HG03469 (cell line): ENCODE measurements around the gene CNOT11.

ENCODE experiments used
- ATAC-seq: cut with Tn5 transposase; IDR thresholded peaks from one replicate; pipeline ENCODE4 v1.9.1; 2021; ENCODE audit warnings: mild to moderate bottlenecking, moderate library complexity, moderate number of reproducible peaks; ENCODE audit not compliant: unreplicated experiment

The CNOT11 gene

GRCh38 chr2:101274142-101274541, 21.5 kb downstream of the CNOT11 start:
- no peak for ATAC-seq

- ATAC-seq, result no peak
Observed at GRCh38 chr2:101277111-101277510, 24.4 kb downstream of the CNOT11 start.

- no peak for ATAC-seq
Observed at GRCh38 chr2:101278925-101279324, 26.2 kb downstream of the CNOT11 start.

- no peak for ATAC-seq
Observed at GRCh38 chr2:101281482-101281881, 28.8 kb downstream of the CNOT11 start.

GRCh38 chr2:101282980-101283379, 30.3 kb downstream of the CNOT11 start:
- ATAC-seq, result no peak

GRCh38 chr2:101286684-101287083, 34.0 kb downstream of the CNOT11 start:
- no peak for ATAC-seq

GRCh38 chr2:101287303-101287702, 34.6 kb downstream of the CNOT11 start:
- no peak for ATAC-seq

GRCh38 chr2:101290711-101291110, 38.0 kb downstream of the CNOT11 start:
- ATAC-seq, result no peak

GRCh38 chr2:101291973-101292372, 39.3 kb downstream of the CNOT11 start:
- ATAC-seq, result no peak

GRCh38 chr2:101293544-101293943, 40.9 kb downstream of the CNOT11 start:
- no peak for ATAC-seq

GRCh38 chr2:101294861-101295260, 42.2 kb downstream of the CNOT11 start:
- ATAC-seq, result no peak

GRCh38 chr2:101295895-101296294, 43.2 kb downstream of the CNOT11 start:
- ATAC-seq, result no peak

GRCh38 chr2:101296371-101296770, 43.7 kb downstream of the CNOT11 start:
- no peak for ATAC-seq

- no peak for ATAC-seq
Observed at GRCh38 chr2:101297383-101297782, 44.7 kb downstream of the CNOT11 start.

GRCh38 chr2:101299604-101300003, 46.9 kb downstream of the CNOT11 start:
- ATAC-seq, result no peak

GRCh38 chr2:101300164-101300563, 47.5 kb downstream of the CNOT11 start:
- no peak for ATAC-seq

- no peak for ATAC-seq
Observed at GRCh38 chr2:101300836-101301235, 48.1 kb downstream of the CNOT11 start.

GRCh38 chr2:101302016-101302415, 49.3 kb downstream of the CNOT11 start:
- ATAC-seq, result no peak

GRCh38 chr2:101303688-101304087, 51.0 kb downstream of the CNOT11 start:
- ATAC-seq, result no peak

- no peak for ATAC-seq
Observed at GRCh38 chr2:101305035-101305434, 52.3 kb downstream of the CNOT11 start.

- no peak for ATAC-seq
Observed at GRCh38 chr2:101305492-101306078, 52.9 kb downstream of the CNOT11 start.

GRCh38 chr2:101306410-101306809, 53.7 kb downstream of the CNOT11 start:
- ATAC-seq, result no peak

- no peak for ATAC-seq
Observed at GRCh38 chr2:101307503-101307902, 54.8 kb downstream of the CNOT11 start.
